AG04449 (cell line): ENCODE measurements around the gene CFHR5.
A peak's percentile ranks its signal among the peaks of the same experiment; 100 is the strongest.

Experiments
- CTCF ChIA-PET: fragments of 350-600 bp; formaldehyde crosslinking; extraction: SDS; loops from one replicate; lab custom pipeline; 2021; ENCODE audit warnings: antibody characterized with exemption; lab: Yijun Ruan, JAX
- POLR2A ChIA-PET: fragments of 400-600, 350-600 bp; formaldehyde crosslinking; extraction: SDS; loops from one replicate; lab custom pipeline; 2020; ENCODE audit warnings: antibody characterized with exemption, inconsistent platforms; lab: Yijun Ruan, JAX
- DNase-seq: peaks from one replicate; pipeline ENCODE4 v3.0.0-alpha.2; 2010; ENCODE audit warnings: low read depth, low spot score
- H3K4me3 ChIP-seq: 2 replicates; pipeline ENCODE4 v1.5.1; 2011; ENCODE audit warnings: low read depth, mild to moderate bottlenecking, control low read depth, low read length
- TF ChIP-seq, protein P1 (sequence below): IDR thresholded peaks from one replicate; pipeline ENCODE4 v1.5.1; 2011; ENCODE audit warnings: mild to moderate bottlenecking, moderate library complexity, low read length, control low read depth, inconsistent platforms; ENCODE audit not compliant: insufficient read depth; ENCODE audit errors: missing control alignments

The CFHR5 gene

DNA sequence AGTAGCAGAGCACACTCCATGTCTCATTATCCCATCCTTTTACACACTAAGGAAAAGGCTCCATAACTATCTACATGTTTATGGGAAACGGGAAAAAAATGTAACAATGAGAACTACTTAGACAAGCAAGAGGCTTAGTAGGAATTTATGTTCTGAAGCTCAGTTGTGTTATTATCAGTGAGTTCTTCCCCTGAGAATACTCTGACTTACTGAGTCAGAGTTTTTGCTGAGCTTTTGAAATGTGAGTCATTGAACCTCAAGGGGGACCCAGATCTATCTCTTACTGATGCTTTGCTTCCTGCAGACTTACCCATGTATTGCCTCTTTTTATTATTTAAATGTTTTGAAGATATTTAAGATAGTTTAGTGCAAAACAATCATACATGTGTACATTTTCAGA lies 20.1 kb downstream of the CFHR5 start:
- TF ChIP-seq, protein P1, sequence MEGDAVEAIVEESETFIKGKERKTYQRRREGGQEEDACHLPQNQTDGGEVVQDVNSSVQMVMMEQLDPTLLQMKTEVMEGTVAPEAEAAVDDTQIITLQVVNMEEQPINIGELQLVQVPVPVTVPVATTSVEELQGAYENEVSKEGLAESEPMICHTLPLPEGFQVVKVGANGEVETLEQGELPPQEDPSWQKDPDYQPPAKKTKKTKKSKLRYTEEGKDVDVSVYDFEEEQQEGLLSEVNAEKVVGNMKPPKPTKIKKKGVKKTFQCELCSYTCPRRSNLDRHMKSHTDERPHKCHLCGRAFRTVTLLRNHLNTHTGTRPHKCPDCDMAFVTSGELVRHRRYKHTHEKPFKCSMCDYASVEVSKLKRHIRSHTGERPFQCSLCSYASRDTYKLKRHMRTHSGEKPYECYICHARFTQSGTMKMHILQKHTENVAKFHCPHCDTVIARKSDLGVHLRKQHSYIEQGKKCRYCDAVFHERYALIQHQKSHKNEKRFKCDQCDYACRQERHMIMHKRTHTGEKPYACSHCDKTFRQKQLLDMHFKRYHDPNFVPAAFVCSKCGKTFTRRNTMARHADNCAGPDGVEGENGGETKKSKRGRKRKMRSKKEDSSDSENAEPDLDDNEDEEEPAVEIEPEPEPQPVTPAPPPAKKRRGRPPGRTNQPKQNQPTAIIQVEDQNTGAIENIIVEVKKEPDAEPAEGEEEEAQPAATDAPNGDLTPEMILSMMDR = no peak
- CTCF ChIA-PET = no interaction called here
- DNase-seq = peak; percentile 54
- POLR2A ChIA-PET = no interaction called here
- H3K4me3 ChIP-seq = no peak overlapping the region

DNA sequence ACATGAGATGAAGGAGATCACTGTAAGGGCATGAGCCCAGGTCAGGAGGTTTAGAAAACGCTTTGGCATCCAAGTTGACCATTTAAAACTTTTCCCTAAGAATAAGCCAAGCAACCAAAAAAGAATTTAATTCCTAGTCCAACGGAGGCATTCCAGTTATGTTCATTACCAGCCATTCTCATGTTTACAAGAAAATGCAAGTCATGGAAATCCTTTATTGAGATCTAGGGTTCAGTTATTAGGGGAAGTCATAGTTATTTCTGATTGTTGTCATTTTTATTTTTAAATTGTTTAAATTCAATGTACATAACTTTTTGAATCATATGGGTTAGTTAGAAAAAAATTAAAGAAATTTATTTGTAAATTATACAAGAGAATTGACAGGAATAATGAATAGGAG lies 24.5 kb downstream of the CFHR5 start:
- DNase-seq = no peak
- no peak overlapping the region for H3K4me3 ChIP-seq
- ChIA-PET CTCF (no interaction called here), POLR2A (no interaction called here)
- TF ChIP-seq, protein P1 = no peak

DNA sequence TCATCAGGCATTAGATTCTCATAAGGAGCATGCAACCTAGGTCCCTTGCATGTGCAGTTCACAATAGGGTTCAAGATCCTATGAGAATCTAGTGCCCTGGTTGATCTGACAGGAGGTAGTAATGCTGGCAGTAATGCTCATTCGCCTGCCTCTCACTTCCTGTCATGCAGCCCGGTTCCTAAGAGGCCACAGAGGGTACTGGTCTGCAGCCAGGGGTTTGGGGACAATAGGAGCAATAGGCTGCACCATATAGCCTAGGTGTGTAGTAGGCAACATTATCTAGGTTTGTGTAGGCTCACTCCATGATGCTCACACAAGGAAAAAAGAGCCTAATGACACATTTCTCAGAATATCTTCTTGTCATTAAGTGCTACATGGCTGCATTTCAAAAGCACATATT lies 25.8 kb downstream of the CFHR5 start:
- POLR2A ChIA-PET = no interaction called here
- DNase-seq = no peak
- CTCF ChIA-PET = no interaction called here
- no peak overlapping the region for H3K4me3 ChIP-seq
- TF ChIP-seq, protein P1 = no peak

DNA sequence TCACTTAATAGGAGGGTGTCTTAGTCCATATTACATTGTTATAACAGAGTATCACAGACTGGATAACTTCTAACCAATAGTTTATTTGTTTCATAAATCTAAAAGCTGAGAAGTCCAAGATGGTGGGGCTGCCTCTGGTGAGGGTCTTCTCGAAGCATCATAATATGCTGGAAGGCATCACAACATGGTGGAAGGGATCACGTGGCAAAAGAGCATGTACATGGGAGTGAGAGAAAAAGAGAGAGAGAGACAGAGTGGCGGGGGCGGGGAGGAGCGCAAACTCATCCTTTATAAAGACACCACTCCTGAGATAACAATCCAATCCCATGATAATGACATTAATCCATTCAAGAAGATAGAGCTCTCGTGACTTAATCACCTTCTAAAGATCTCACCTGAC lies 31.5 kb downstream of the CFHR5 start:
- POLR2A ChIA-PET = no interaction called here

DNA sequence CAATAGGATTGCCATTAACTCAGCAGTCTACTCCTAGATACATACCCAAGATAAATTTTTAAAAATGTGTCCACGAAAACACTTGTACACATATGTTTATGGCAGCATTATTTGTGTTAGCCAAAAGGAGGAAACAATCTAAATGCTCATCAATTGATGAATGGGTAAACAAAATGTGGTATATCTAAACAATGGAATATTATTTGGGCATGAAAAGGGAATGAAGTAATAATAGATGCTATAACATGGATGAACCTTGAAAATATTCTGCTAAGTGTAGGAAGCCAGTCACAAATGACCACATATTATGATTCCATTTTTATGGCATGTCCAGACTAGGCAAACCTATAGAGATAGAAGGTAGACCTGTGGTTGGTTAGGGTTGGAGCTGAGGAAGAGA lies 34.3 kb downstream of the CFHR5 start:
- no peak for DNase-seq
- ChIA-PET POLR2A (no interaction called here), CTCF (interaction anchor here (0.9 kb wide), 1 partner anchor 10 kb away, joined by 3 read pairs; no protein-coding TSS in a partner anchor)
- H3K4me3 ChIP-seq = no peak overlapping the region
- TF ChIP-seq, protein P1 = no peak

More for the DNA sequence above, 31.5 kb downstream of the CFHR5 start:
- TF ChIP-seq, protein P1 = no peak
- no peak overlapping the region for H3K4me3 ChIP-seq
- no peak for DNase-seq
- CTCF ChIA-PET = no interaction called here

DNA sequence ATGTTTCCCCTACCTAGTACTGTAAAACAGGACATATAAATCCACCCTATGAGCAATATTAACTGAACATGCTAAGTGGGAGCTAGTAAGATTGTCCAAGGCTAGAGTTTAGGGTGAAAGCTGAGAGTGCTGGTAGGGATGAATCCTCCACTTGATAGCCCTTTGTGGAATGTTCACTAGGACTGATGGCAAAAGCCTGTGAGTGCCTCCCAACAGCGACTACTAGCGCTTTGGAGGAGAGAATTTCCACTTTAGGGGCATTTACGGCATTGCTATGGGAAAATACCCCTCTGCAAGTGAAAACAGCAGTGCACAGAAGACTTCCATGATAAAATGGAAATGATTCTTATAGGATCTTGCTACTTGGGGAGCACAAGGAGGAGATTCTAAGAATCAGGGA lies 35.9 kb downstream of the CFHR5 start:
- DNase-seq = no peak
- POLR2A ChIA-PET = no interaction called here
- CTCF ChIA-PET = interaction anchor here (1.3 kb wide), 1 partner anchor 167 kb away, joined by 4 read pairs; no protein-coding TSS in a partner anchor
- TF ChIP-seq, protein P1 = no peak
- H3K4me3 ChIP-seq = no peak overlapping the region
